HG02763 (cell line): ENCODE results near the gene USP22.

Source experiments
- ATAC-seq: cut with Tn5 transposase; IDR thresholded peaks from one replicate; pipeline ENCODE4 v1.9.1; 2021; ENCODE audit warnings: mild to moderate bottlenecking, moderate library complexity; ENCODE audit not compliant: unreplicated experiment

Gene USP22

DNA sequence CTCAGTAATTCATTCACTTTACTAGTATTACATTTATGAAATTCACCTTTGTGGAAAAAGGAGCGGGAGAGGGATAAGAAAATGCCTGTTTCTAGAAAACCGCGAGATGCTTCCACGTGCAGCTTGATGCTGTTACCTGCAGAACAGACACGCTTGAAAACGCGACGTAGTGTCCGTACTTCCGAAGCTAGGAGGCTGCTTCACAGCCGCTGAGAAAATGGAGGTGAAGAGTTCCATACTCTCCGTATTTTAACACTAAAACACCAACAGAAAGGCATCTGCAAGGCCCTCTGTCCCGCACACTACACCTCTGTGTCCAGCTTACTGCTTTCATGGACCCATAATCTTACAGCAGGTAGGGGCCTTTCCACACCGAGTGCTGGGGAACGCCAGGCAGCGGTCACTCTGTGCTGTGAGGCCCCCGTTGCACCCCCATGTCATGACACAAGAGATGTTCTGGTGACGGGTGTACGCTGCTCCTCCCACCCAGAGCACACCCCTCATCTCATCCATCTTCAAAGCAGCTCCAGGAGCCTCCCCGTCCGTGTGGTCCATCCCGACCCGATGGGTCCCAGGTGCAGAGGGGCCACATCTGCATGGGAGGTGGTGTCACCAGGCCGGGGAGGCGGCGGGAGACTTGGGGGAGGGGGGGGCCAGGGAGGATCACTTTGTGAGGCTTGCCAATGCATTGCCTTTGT, 40.4 kb downstream of the USP22 start:
- no peak for ATAC-seq

DNA sequence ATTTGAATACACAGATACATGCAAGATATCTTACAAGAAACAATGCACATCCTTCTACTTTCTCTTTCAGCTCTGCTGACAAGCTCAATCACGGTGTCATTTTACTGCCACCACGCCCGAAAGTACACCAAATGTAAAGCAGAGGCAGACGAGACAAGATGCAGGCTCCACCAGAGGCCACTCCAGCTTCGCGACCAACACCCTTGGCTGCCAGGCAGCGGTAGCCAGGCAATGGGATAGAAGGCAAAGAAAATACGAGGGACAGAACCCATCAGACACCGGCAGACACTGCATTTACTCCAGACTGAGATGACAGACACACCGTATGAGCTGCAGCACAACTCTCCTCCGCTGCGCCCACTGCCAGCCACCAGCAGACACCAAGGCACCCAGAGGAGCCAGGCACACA, 41.0 kb downstream of the USP22 start:
- no peak for ATAC-seq

DNA sequence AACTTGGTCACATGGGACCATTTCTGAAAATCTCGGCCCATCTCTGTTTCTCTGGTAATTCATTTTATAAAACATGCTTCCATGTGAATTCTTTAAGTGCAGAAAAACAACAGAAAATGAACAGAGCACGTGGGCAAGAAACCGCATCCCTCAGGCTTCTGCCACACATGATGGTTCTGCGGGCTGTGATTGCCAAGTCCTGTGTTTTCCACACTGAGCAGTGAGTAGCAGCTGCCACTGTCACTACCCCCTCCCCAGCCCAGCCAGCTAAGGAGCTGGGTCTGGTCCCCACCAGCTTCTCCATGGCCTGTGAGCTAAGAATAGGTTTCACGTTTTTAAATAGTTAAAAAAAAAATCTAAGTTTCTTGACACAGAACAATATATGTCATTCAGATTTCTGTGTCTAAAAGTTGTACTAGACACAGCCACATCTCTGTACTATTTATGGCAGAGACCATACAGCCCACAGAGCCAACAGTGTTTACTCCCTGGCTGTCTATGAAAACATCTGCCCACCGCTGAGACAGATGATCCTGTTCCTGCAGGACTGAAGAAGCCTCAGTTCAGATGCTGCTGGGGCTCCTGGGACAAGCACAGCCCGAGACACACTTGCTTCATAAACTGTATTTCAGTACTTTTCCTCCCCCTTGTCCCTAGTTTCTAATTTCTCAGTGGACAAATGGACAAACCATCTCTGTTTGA, 41.5 kb downstream of the USP22 start:
- ATAC-seq = no peak

DNA sequence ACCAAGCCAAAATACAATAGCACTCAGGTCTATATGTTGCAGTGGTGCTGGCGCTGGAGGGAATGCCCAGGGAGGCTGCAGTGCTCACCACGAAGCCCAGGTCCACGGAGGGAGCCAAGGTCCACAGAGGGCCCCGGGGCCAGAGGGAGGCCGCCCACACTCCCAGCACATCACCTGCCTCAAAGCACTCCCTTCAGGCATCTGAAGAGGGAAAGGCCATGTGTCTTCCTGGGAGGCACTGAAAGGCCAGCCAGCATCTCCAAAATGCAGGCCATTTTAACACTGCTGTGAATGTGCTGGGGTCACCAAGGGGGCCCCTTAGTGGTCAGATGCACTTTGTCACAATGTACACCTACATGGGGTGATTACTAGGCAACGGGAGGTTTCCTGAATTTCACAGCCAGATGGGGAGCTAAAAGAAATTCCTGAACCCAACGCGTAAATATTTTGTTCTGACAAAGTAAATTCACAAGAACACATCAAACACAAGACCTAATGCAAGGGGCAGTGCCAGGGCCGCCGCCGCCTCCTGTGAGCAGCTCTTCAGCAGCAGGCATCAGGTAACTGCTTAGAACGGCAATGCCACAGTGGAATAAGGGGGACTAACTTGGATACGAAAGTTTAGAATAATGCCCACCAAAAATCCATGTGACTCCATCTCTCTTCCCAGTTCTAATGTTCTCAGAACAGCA, 42.8 kb downstream of the USP22 start:
- ATAC-seq = no peak

DNA sequence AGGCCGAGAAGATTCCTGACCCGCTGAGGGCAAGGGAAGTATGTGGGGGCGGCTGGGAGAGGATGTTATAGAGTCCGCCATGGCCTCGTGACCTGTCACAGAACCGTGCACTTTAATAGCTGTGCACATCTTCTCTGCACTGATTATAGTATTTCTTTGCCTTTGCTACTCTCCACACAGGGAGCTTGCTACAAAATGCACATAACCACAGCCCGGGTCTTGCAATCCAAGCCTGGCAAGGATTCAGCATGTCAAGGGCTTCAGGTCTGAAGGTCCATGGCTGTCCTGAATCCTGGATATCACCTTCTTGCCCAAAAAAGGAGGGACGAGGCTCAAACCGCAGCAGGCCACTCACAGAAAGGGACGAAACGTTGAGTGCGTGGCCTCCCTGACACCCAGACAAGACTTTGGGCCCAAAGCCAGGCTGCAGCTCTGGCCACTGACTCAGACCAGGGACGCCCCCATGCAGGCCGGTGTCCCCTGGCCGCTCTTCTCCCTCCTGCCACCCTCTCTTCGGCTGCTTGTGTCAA, 43.7 kb downstream of the USP22 start:
- ATAC-seq = no peak

DNA sequence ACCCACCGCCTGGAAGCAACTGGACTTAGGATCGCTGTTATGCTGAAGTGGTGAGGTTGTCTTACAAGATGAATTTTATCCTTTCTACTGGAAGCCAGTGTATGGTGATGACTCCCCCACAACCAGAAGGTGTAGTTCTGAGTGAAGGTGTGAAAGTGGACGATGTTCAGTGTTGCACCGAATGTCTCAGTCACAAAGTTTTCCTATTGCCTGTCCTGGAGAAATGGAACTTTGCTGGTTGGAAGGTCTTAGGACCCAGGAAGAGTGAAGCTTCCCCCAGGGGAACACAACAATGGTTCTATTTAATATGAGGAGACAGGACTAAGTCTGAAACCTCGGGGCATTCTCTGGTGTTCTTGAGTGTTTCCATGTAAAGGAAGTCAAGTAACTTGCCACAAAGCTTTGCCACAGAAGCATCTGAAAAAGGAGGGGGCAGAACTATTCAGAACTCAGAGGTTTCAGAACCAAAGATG, 44.2 kb downstream of the USP22 start:
- no peak for ATAC-seq

DNA sequence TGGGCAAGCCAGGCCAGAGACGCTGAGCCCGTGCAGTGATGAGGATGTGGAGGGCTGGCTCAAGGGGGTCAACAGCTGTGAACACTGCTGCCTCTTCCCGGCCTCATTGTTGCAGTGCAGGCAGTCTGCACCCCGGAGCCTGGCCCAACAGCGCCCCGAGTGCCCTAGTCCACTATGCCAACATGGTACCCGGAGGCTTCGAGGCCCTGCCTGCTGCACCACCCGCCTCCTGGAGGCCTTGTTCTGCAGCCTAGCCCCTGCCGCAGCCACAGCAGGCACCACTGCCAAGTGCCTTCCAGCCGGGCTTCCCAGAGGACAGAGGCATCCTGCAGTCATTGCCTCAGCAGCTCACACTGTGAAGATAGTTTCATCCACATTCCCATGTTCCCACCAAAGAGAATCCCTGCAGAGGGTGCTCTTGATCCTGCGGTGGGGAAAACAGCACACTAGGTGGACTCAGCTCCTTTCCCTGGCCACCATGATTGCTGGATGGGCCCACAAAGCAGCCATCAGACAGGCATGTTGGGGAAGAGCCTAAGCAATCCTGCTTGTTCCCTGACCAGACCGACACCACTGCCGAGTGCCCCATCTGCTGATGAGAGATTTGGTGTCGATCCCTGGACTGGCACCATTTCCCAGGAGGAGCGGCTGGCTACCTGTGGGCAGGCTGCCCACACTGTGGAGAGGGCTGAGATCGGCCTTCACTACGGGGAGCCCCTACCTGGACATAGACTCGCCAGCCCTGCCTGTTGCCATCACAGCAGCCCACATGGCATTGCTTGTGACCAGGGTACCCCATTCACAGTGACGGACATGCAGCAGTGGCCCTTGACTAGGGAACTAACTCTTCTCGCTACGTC, 44.9 kb downstream of the USP22 start:
- no peak for ATAC-seq

DNA sequence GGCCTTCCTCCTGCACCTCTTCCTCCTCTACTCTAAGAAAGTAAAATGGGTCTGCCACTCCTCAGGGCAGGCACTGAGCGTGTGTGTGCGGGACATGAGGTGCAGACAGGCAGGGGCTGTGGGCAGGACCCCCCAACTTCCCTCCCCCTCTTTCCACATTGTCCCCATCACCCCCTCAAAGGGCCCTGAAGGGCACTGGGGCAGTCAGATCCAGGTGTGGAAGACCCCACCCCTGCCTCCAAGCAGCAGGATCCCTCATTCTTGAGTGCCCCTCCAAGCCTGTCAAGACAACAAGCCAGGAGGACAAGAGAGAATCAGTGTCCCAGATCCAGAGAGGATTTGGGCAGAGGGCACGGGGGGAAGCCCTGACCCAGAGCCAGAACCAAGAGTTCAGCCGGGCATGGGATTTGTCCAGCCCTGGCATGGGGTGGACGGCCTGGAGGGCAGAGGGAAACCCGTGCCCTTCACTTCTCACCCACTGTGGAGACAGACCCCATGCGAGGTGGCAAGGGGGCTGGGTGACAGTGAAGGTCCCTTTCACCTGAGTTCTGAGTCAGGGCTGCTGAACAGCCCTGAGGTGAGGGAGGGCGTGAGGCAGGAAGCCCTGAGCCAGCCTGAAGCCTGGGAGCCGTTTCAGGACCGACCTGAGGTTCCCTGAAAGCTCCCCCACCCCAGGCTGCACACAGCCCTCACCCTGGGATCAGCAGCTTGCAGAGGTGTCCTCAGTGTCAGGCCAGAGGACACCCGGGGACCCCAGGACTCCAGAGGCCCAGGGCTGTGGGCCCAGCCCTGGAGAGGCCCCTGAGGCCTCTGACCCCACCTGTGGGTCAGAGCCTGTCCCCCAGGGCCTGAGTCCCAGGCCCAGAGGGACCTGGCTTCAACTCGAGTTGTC, 45.8 kb downstream of the USP22 start:
- ATAC-seq = no peak

DNA sequence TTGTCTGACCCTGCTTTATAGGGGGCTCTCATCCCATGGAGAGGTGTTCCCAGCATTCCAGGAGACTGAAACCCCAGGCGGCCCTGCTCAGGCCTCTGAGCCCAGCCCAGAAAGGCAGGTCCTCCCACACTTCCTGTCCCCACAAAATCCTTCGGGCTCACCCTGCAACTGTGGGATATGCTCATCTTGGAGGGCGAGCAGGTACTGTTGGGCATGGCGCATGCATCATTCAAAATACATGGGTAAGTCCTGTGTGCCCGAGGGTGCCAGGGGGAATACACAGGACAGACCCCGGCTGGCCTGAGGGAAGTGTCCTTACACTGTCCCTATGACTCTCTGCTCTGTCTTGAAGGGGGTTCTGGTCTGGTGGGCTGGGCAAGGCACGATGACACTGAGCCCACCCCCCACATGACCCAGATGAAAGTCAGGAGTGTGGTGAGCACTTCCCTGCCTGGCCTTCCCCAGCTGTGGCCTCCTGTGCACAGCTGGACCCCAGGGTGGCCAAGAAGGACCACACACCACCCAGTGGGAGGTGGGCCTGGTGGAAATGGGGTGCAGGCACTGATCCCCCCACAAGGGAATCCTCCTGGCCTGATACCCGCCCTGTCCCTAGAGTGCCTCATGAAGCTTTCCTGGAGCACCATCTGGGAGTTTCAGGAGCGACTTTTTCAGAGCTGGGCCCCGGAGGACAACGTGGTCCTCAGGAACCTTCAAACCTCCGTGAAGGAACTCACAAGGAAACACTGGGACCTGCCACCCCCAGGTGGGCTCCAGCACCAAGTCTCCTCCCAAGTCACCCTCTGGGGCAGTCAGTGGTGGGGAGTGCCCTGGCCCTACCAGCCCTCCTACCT, 46.7 kb downstream of the USP22 start:
- ATAC-seq = no peak

DNA sequence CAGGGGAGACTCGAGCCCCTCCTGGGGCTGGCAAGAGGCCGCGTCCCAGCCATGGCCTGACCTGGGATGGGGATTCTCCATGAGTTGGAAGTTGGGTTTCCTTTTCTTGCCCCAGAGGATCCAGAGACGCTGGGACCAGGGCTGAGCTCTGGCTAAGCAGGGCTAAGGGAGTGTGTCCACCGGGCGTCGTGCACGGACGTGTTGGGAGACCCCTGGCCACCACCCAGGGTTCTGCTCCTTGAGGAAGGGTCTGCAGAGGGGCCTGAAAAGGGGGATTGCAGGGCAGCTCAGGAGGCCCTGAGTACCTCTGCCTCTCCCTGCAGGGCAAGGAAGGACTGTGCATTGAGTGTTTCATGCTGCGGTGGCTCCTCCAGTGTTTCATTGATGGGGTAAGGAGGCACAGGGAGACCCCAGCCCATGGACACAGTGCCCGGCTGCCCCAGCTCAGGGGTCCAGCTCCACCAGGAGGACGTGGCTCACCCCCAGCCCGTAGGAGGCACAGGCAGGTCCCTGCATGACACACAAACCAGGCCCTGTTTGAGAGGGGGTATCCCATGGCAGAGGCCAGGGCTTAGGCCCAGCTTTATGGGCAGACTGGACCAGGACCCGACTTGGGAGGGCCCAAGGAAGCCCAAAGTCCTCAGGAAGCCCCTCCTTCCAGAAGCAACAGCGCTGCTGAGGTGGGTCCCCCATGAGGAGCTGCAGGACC, 47.5 kb downstream of the USP22 start:
- ATAC-seq = no peak

DNA sequence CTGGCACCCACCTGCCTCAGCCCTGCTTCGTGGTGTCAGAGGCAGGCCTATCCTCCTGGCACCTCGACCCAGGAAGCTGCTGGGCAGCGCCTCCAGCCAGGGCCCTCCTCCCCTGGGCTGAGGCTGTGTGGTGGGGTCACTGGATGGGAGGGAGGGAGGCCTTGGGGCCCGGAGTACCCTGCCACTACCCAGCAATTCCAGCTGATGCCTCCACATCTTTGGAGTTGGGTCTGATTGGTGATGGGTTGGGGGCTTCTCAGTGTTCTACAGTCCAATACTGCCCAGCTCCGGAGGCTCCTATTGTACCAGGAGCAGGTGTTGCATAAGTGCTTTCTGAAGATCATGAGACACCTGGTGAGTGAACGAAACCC, 48.0 kb downstream of the USP22 start:
- ATAC-seq = no peak

DNA sequence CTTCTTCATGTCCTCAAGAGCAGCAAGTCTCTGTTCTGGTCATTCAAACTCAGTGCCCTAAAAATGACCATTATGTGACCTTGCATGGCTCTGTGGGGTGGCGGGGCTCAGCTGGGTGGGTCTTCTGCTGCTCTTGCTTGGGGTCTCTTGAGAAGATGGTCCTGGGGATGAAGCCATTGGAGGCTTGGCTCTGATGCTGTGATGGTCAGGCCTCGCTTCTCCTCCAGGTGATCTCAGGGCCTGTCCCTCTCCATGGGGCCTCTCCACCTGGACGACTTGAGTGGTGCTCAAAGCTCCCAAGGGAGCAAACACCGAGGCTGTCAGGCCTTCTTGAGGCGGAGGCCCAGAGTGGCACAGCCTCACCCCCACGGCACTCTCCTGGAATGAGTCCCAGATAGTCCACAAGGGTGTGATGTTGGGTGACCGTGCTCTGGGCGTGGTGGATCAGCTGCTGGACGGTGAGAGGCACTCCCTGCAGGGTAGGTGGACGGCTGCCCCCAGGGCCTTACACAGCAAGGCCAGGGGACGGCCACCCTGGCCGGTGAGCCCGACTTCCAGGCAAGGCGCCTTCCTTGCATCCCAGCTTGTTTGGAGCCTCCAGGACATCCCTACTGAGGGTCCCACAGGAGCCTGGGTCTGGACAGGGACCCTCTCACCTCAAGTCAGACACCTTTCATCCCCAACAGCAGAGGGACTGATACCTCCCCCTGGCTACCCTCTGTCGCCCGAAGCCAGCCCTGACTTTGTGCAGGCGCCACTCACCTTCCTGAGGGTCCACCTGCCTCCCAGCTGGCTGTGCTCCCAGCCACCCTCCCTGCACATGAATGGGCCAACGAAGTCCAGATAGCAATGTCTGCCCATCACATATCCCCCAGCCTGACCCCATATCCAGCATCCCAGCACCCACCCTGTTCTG, 48.7 kb downstream of the USP22 start:
- ATAC-seq = no peak

DNA sequence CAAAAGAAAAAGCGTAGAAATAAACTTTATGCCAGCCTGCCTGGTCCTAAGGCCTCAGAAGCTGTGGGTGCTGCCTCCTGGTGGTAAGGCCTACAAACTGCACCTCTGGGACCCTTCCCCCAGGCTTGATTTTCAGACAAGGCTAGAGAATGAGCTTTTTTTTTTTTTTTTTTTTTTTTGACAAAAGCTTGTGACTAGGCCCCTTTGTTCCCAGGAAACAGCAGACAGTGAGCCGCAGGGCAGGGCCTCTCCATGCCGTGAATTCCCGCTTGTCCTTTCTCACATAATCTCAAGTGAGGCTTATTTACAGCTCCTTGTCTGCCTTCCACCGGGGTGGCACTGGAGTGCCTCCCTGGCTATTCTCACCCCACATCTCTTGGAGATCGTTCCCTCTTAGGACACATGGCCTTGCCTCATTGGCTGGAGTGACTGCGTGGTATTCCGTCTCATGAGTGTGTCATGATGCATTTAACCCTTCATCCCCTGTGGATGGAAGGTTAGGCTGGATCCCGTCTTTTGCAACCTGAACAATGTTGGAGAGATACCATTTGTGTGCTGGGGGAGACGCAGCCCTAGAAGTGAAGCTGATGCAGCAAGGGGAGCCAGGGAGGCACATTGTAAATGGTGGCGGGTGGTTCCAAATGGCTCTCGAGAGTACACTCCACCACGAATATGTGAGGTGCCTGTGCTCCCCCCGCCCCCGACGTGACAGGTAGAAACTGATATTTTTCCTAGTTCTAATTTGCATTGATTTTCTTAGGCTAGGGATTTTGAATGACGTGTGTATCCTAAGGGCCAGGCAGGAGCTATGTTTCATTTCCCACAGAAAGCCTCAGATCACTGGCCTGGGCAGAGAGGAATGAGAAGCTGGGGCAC, 49.6 kb downstream of the USP22 start:
- no peak for ATAC-seq

DNA sequence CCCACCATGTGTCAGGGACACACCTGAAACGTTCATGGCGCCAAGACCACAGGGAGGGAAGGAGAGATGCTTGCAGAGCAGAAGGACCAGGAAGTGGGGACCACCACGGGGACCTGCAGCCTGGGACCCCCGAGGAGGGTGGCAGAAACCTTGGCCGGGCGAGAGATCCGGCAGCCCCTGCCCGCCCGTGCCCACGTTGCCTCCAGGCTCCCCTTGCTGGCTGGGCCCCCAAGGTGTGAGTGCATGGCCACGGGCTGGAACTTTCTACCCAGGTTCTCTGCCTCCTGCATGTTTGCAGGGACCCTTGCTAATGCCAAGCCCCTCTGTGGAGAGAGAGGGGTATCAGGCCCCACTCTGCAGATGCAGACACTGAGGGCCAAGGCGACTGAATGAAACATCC, 50.4 kb downstream of the USP22 start:
- no peak for ATAC-seq

DNA sequence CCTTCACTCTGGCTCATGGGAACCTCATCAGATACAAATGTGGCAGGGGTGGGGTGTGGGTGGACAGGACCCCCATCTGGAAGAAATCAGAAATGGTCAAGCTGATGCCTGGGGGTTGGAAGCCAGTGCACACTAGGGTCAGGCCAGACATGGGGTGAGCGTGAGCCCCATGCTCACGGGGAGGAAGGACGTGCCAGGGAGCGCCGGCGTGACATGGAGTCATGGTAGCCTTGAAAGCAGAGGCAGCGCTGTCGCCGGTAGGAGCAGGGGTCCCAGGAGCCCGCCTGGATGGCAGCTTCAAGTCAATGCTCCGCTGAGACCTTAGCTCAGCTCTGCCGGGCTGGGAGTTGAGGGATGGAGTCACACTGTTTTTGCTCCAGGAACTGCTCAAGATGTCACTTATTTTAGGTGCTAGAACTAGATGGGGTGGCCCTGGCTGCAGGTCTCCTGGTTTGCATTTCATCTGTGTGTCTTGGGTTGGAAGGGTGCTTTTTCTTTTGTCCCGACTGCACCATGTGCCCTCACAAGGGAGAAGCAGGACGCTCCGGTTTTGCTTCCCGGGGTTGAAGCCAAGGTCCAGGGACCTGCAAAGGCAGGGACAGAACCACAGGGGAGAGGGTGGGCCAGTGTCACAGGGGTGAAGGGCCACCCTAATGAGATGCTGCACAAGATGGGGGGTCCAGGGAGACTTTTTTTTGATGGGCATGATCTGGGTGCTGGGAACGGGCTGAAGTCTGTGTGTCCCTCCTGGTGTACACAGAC, 51.4 kb downstream of the USP22 start:
- ATAC-seq = no peak
